ENCODE data around the gene CACNA1G. TPM values are rescaled to one million over a fixed set of nuclear protein-coding genes. Genes with fewer than 3 reads are reported as not detected.

Gene CACNA1G
- total RNA-seq, 1 donor from 2014 or later, result 0.27 TPM

GRCh38 chr17:50531428-50532025, 29.0 kb upstream of the CACNA1G start:
- no peaks in the 10 kb centered on the region for H3K36me3 ChIP-seq (ENCODE audit: insufficient read depth, low read length)
- peaks cover 6% of the 10 kb centered on the region for H3K9me3 Mint-ChIP-seq (ENCODE audit: unreplicated experiment)
- DNase-seq (ENCODE audit: low read depth) (no peak), FAIRE-seq (no peak)
- H2AFZ ChIP-seq (ENCODE audit: low read depth, low read length), result no peak overlapping the region
- no peak overlapping the region for H3K4me2 ChIP-seq (ENCODE audit: low read length)
- peaks cover 80% of the 10 kb centered on the region for H3K27me3 Mint-ChIP-seq (ENCODE audit: low read depth, unreplicated experiment)
- H3K79me2 ChIP-seq (ENCODE audit: insufficient read depth, low read length), result no peaks in the 10 kb centered on the region
- H3K4me1 Mint-ChIP-seq (ENCODE audit: low read depth, unreplicated experiment), result peaks cover 11% of the 10 kb centered on the region
- no peaks in the 10 kb centered on the region for H4K20me1 ChIP-seq (ENCODE audit: insufficient read depth, low read length)
- no peak overlapping the region for H3K4me3 ChIP-seq (ENCODE audit: insufficient read depth, low read depth, low read length)
- no peak overlapping the region for H3K4me3 Mint-ChIP-seq (ENCODE audit: unreplicated experiment)
- peaks cover 9% of the 10 kb centered on the region for H3K36me3 Mint-ChIP-seq (ENCODE audit: low read depth, unreplicated experiment)
- H3K27ac ChIP-seq (ENCODE audit: low read depth, low read length), result no peak overlapping the region
- H3K4me1 ChIP-seq (ENCODE audit: insufficient read depth, low read length), result peaks cover 11% of the 10 kb centered on the region
- TF ChIP-seq EZH2 (IDR thresholded peaks at IDR 0.05; ENCODE audit: insufficient read depth, low read length), result no peak
- TF ChIP-seq, protein P1, sequence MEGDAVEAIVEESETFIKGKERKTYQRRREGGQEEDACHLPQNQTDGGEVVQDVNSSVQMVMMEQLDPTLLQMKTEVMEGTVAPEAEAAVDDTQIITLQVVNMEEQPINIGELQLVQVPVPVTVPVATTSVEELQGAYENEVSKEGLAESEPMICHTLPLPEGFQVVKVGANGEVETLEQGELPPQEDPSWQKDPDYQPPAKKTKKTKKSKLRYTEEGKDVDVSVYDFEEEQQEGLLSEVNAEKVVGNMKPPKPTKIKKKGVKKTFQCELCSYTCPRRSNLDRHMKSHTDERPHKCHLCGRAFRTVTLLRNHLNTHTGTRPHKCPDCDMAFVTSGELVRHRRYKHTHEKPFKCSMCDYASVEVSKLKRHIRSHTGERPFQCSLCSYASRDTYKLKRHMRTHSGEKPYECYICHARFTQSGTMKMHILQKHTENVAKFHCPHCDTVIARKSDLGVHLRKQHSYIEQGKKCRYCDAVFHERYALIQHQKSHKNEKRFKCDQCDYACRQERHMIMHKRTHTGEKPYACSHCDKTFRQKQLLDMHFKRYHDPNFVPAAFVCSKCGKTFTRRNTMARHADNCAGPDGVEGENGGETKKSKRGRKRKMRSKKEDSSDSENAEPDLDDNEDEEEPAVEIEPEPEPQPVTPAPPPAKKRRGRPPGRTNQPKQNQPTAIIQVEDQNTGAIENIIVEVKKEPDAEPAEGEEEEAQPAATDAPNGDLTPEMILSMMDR (IDR thresholded peaks at IDR 0.05; ENCODE audit: insufficient read depth, low read depth, low read length), result no peak
- no peak overlapping the region for H3K27ac Mint-ChIP-seq (ENCODE audit: unreplicated experiment)
- H3K9me3 ChIP-seq (ENCODE audit: insufficient read depth, low read depth, low read length), result no peaks in the 10 kb centered on the region
- no peak overlapping the region for H3K9ac ChIP-seq (ENCODE audit: low read length)
- H3K27me3 ChIP-seq (ENCODE audit: insufficient read depth, low read length), result peaks cover 21% of the 10 kb centered on the region

- no peak within 1 kb of the TSS for H3K4me3 ChIP-seq (ENCODE audit: insufficient read depth, low read depth, low read length)
- DNase-seq (ENCODE audit: low read depth), result no peak
- H3K9me3 Mint-ChIP-seq (ENCODE audit: unreplicated experiment), result peaks cover 6% of the 10 kb centered on the region
These were observed 28.0 kb upstream of the CACNA1G start, which contains the start of gene EPN3 for GRCh38 chr17:50532452-50533024. Gene EPN3 (plus strand): TSS chr17:50532735. CDS start chr17:50536557, 3,822 bp downstream.

More at GRCh38 chr17:50532452-50533024, 28.0 kb upstream of the CACNA1G start, which contains the start of gene EPN3:
- Histone ChIP-seq H3K9ac (ENCODE audit: low read length) (no peak within 1 kb of the TSS), H3K9me3 (ENCODE audit: insufficient read depth, low read depth, low read length) (no peaks in the 10 kb centered on the region), H3K27me3 (ENCODE audit: insufficient read depth, low read length) (peaks cover 21% of the 10 kb centered on the region), H3K4me1 (ENCODE audit: insufficient read depth, low read length) (peaks cover 11% of the 10 kb centered on the region), H3K36me3 (ENCODE audit: insufficient read depth, low read length) (no peaks in the 10 kb centered on the region), H3K4me2 (ENCODE audit: low read length) (peak within 1 kb of the TSS; percentile 74), H3K79me2 (ENCODE audit: insufficient read depth, low read length) (no peaks in the 10 kb centered on the region), H3K27ac (ENCODE audit: low read depth, low read length) (no peak within 1 kb of the TSS), H4K20me1 (ENCODE audit: insufficient read depth, low read length) (no peaks in the 10 kb centered on the region), H2AFZ (ENCODE audit: low read depth, low read length) (peak within 1 kb of the TSS; percentile 38)
- Mint-ChIP-seq H3K27me3 (ENCODE audit: low read depth, unreplicated experiment) (peaks cover 79% of the 10 kb centered on the region), H3K4me1 (ENCODE audit: low read depth, unreplicated experiment) (peaks cover 11% of the 10 kb centered on the region), H3K27ac (ENCODE audit: unreplicated experiment) (no peak within 1 kb of the TSS), H3K4me3 (ENCODE audit: unreplicated experiment) (peak within 1 kb of the TSS; percentile 67), H3K36me3 (ENCODE audit: low read depth, unreplicated experiment) (peaks cover 9% of the 10 kb centered on the region)
- no peak for FAIRE-seq
- TF ChIP-seq, protein P1 (IDR thresholded peaks at IDR 0.05; ENCODE audit: insufficient read depth, low read depth, low read length), result no peak
- peak; percentile 57 for TF ChIP-seq EZH2 (IDR thresholded peaks at IDR 0.05; ENCODE audit: insufficient read depth, low read length)
